GM19438 (cell line): ENCODE measurements around the gene SLC9A3.
"Not testable (repeated sequence)": the region's sequence is repeated elsewhere in the genome, so short reads cannot be mapped to it uniquely, and the experiment has no call there.

Experiments
- ATAC-seq: cut with Tn5 transposase; IDR thresholded peaks from one replicate; pipeline ENCODE4 v1.9.1; 2021; ENCODE audit warnings: low read depth; ENCODE audit not compliant: unreplicated experiment

SLC9A3 gene

GRCh38 chr5:492314-492893 is 31.8 kb downstream of the SLC9A3 start:
- ATAC-seq, result no peak

GRCh38 chr5:491856-492155 is 32.4 kb downstream of the SLC9A3 start:
- no peak for ATAC-seq

GRCh38 chr5:491119-491855 is 33.0 kb downstream of the SLC9A3 start:
- ATAC-seq, result no peak

- ATAC-seq, result no peak
Measured at GRCh38 chr5:490116-491106, 33.8 kb downstream of the SLC9A3 start.

- ATAC-seq, result no peak
Measured at GRCh38 chr5:489689-490080, 34.6 kb downstream of the SLC9A3 start.

GRCh38 chr5:488744-489688 is 35.2 kb downstream of the SLC9A3 start:
- no peak for ATAC-seq

- ATAC-seq, result no peak
Measured at GRCh38 chr5:488241-488640, 36.0 kb downstream of the SLC9A3 start.

- not testable (repeated sequence) for ATAC-seq
Measured at GRCh38 chr5:486597-486996, 37.7 kb downstream of the SLC9A3 start.

GRCh38 chr5:485946-486491 is 38.2 kb downstream of the SLC9A3 start:
- ATAC-seq, result no peak

GRCh38 chr5:485113-485945 is 38.9 kb downstream of the SLC9A3 start:
- no peak for ATAC-seq

- no peak for ATAC-seq
Measured at GRCh38 chr5:484556-484955, 39.7 kb downstream of the SLC9A3 start.

- ATAC-seq, result no peak
Measured at GRCh38 chr5:483434-484140, 40.7 kb downstream of the SLC9A3 start.

GRCh38 chr5:483011-483410 is 41.2 kb downstream of the SLC9A3 start:
- ATAC-seq, result no peak

GRCh38 chr5:482506-482905 is 41.7 kb downstream of the SLC9A3 start:
- no peak for ATAC-seq

- no peak for ATAC-seq
Measured at GRCh38 chr5:482021-482420, 42.2 kb downstream of the SLC9A3 start.

- no peak for ATAC-seq
Measured at GRCh38 chr5:481347-481746, 42.9 kb downstream of the SLC9A3 start.

- no peak for ATAC-seq
Measured at GRCh38 chr5:479566-480319, 44.5 kb downstream of the SLC9A3 start.

- no peak for ATAC-seq
Measured at GRCh38 chr5:478982-479535, 45.2 kb downstream of the SLC9A3 start.
